ENCODE measurements around the gene SNX9. TPM values are rescaled to one million over a fixed set of nuclear protein-coding genes. Genes with fewer than 3 reads are reported as not detected.

Gene SNX9
- total RNA-seq, 4 donors from 2014 or later: 13.7 to 57.2 (median 50.7) TPM

- WGBS, 2 donors (ENCODE audit: low coverage in 1 of 2): 85 to 94% methylated on average over 2 of the region's 2 CpGs
- no peak overlapping the region for H3K27ac ChIP-seq
- peaks cover 0 to 46% (median 5%) of the 10 kb centered on the region in 4 donors for H3K4me1 ChIP-seq
- no peak overlapping the region for H3K4me3 ChIP-seq
- in situ Hi-C loops (cut with MboI; ENCODE audit: low pct_ligation_motif_present in 1 of 4, low pct_unique_long_range_greater_than_20kb in 1 of 4, low sequenced_read_pairs in 3 of 4) (no loop called here), intact Hi-C loops (cut with DNase I; ENCODE audit: low total_unique reads) (no loop called here)
- H3K9me3 ChIP-seq: no peaks in the 10 kb centered on the region
- TF ChIP-seq EP300 (IDR thresholded peaks at IDR 0.05; ENCODE audit: low read depth): no peak
- no peak for TF ChIP-seq CTCF (IDR thresholded peaks at IDR 0.05)
- no peak for TF ChIP-seq POLR2AphosphoS5 (IDR thresholded peaks at IDR 0.05)
- no peak for TF ChIP-seq POLR2A (IDR thresholded peaks at IDR 0.05)
- H3K27me3 ChIP-seq: no peaks in the 10 kb centered on the region
- DNase-seq: no peak
- H3K36me3 ChIP-seq: no peaks in the 10 kb centered on the region
These were observed 7.9 kb downstream of the SNX9 start for GRCh38 chr6:157831018-157831369.

GRCh38 chr6:157831424-157832249 is 8.6 kb downstream of the SNX9 start:
- WGBS, 2 donors (ENCODE audit: low coverage in 1 of 2): 60 to 71% methylated on average over 2 to 3 of the region's 3 CpGs
- H3K36me3 ChIP-seq: no peaks in the 10 kb centered on the region
- peaks cover 0 to 42% (median 5%) of the 10 kb centered on the region in 4 donors for H3K4me1 ChIP-seq
- no peak for DNase-seq
- no peak overlapping the region for H3K4me3 ChIP-seq
- H3K27me3 ChIP-seq: no peaks in the 10 kb centered on the region
- TF ChIP-seq CTCF (IDR thresholded peaks at IDR 0.05) (no peak), POLR2AphosphoS5 (IDR thresholded peaks at IDR 0.05) (no peak), EP300 (IDR thresholded peaks at IDR 0.05; ENCODE audit: low read depth) (no peak), POLR2A (IDR thresholded peaks at IDR 0.05) (no peak)
- no peak overlapping the region for H3K27ac ChIP-seq
- intact Hi-C loops (cut with DNase I; ENCODE audit: low total_unique reads): no loop called here
- no peaks in the 10 kb centered on the region for H3K9me3 ChIP-seq
- in situ Hi-C loops (cut with MboI; ENCODE audit: low pct_ligation_motif_present in 1 of 4, low pct_unique_long_range_greater_than_20kb in 1 of 4, low sequenced_read_pairs in 3 of 4): no loop called here

GRCh38 chr6:157832250-157832967 is 9.4 kb downstream of the SNX9 start:
- in situ Hi-C loops (cut with MboI; ENCODE audit: low pct_ligation_motif_present in 1 of 4, low pct_unique_long_range_greater_than_20kb in 1 of 4, low sequenced_read_pairs in 3 of 4): no loop called here
- no peak for DNase-seq
- WGBS, 2 donors (ENCODE audit: low coverage in 1 of 2): 76 to 90% methylated on average over 2 to 3 of the region's 3 CpGs
- Histone ChIP-seq H3K4me3 (no peak overlapping the region), H3K36me3 (no peaks in the 10 kb centered on the region), H3K4me1 (peaks cover 0 to 42% (median 5%) of the 10 kb centered on the region in 4 donors), H3K27ac (no peak overlapping the region), H3K9me3 (no peaks in the 10 kb centered on the region), H3K27me3 (no peaks in the 10 kb centered on the region)
- intact Hi-C loops (cut with DNase I; ENCODE audit: low total_unique reads): no loop called here
- TF ChIP-seq CTCF (IDR thresholded peaks at IDR 0.05): no peak
- no peak for TF ChIP-seq EP300 (IDR thresholded peaks at IDR 0.05; ENCODE audit: low read depth)
- TF ChIP-seq POLR2AphosphoS5 (IDR thresholded peaks at IDR 0.05): no peak
- no peak for TF ChIP-seq POLR2A (IDR thresholded peaks at IDR 0.05)

- H3K27me3 ChIP-seq: no peaks in the 10 kb centered on the region
- H3K27ac ChIP-seq: no peak overlapping the region
- TF ChIP-seq POLR2AphosphoS5 (IDR thresholded peaks at IDR 0.05): no peak
- no peak for TF ChIP-seq POLR2A (IDR thresholded peaks at IDR 0.05)
- TF ChIP-seq CTCF (IDR thresholded peaks at IDR 0.05): no peak
- no peak for TF ChIP-seq EP300 (IDR thresholded peaks at IDR 0.05; ENCODE audit: low read depth)
- DNase-seq: no peak
- intact Hi-C loops (cut with DNase I; ENCODE audit: low total_unique reads) (no loop called here), in situ Hi-C loops (cut with MboI; ENCODE audit: low pct_ligation_motif_present in 1 of 4, low pct_unique_long_range_greater_than_20kb in 1 of 4, low sequenced_read_pairs in 3 of 4) (no loop called here)
- H3K4me1 ChIP-seq: peaks cover 0 to 41% (median 5%) of the 10 kb centered on the region in 4 donors
- WGBS, 2 donors (ENCODE audit: low coverage in 1 of 2): 93 to 94% methylated on average over 3 to 6 of the region's 6 CpGs
- no peak overlapping the region for H3K4me3 ChIP-seq
- H3K9me3 ChIP-seq: no peaks in the 10 kb centered on the region
- no peaks in the 10 kb centered on the region for H3K36me3 ChIP-seq
These were observed 11.5 kb downstream of the SNX9 start for GRCh38 chr6:157834549-157834948.

All from transverse colon (tissue), 4 donors.